ENCODE measurements around the gene NTM. TPM values are rescaled to one million over a fixed set of nuclear protein-coding genes. Genes with fewer than 3 reads are reported as not detected.

NTM gene
- total and polyA plus RNA-seq, 2 experiments from 2014 or later, result 2.2 to 4.9 TPM

- H4K20me1 ChIP-seq (ENCODE audit: insufficient read depth, poor library complexity, severe bottlenecking), result no peaks in the 10 kb centered on the region
- no peaks in the 10 kb centered on the region for H3K9me2 ChIP-seq (replicated peaks; ENCODE audit: insufficient read depth)
- H3K27ac ChIP-seq, result no peak overlapping the region
- TF ChIP-seq EZH2 (IDR thresholded peaks at IDR 0.05; ENCODE audit: borderline replicate concordance) (no peak), CTCF (IDR thresholded peaks at IDR 0.05; ENCODE audit: poor library complexity) (no peak)
- no peak overlapping the region for H2AFZ ChIP-seq
- H3K4me1 ChIP-seq (ENCODE audit: insufficient read depth), result no peaks in the 10 kb centered on the region
- H3K36me3 ChIP-seq (replicated peaks; ENCODE audit: insufficient read depth, low read depth), result no peaks in the 10 kb centered on the region
- WGBS (ENCODE audit: low lambda C conversion rate, missing lambda C conversion rate), result 76% methylated on average over 8 of the region's 8 CpGs
- DNase-seq (ENCODE audit: low spot score), result no peak
- H3K79me2 ChIP-seq, result no peaks in the 10 kb centered on the region
- H3K27me3 ChIP-seq, result peaks cover 6% of the 10 kb centered on the region
- H3K4me3 ChIP-seq, result no peak overlapping the region
- H3K4me2 ChIP-seq, result no peak overlapping the region
- no peaks in the 10 kb centered on the region for H3K9me3 ChIP-seq (ENCODE audit: low read depth)
Observed at GRCh38 chr11:131665344-131665968, 295.0 kb downstream of the NTM start.

- TF ChIP-seq EZH2phosphoT487 (IDR thresholded peaks at IDR 0.05; ENCODE audit: low read depth, severe bottlenecking, unreplicated experiment) (no peak), CTCF (IDR thresholded peaks at IDR 0.05; ENCODE audit: poor library complexity) (no peak), EZH2 (IDR thresholded peaks at IDR 0.05; ENCODE audit: borderline replicate concordance) (no peak)
- DNase-seq (ENCODE audit: low spot score), result no peak
- no peak overlapping the region for H2AFZ ChIP-seq
- H3K4me3 ChIP-seq, result no peak overlapping the region
- H4K20me1 ChIP-seq (ENCODE audit: insufficient read depth, poor library complexity, severe bottlenecking), result no peaks in the 10 kb centered on the region
- no peak overlapping the region for H3K4me2 ChIP-seq
- no peaks in the 10 kb centered on the region for H3K4me1 ChIP-seq (ENCODE audit: insufficient read depth)
- H3K9me3 ChIP-seq (ENCODE audit: low read depth), result no peaks in the 10 kb centered on the region
- no peak overlapping the region for H3K27ac ChIP-seq
- H3K9me2 ChIP-seq (replicated peaks; ENCODE audit: insufficient read depth), result no peaks in the 10 kb centered on the region
- H3K79me2 ChIP-seq, result no peaks in the 10 kb centered on the region
- H3K36me3 ChIP-seq (replicated peaks; ENCODE audit: insufficient read depth, low read depth), result no peaks in the 10 kb centered on the region
- WGBS (ENCODE audit: low lambda C conversion rate, missing lambda C conversion rate), result 93% methylated on average over 1 of the region's 1 CpG
- peaks cover 6% of the 10 kb centered on the region for H3K27me3 ChIP-seq
Observed at GRCh38 chr11:131666006-131666405, 295.6 kb downstream of the NTM start.

GRCh38 chr11:131666617-131667016, 296.2 kb downstream of the NTM start:
- Histone ChIP-seq H3K27me3 (peaks cover 6% of the 10 kb centered on the region), H4K20me1 (ENCODE audit: insufficient read depth, poor library complexity, severe bottlenecking) (no peaks in the 10 kb centered on the region), H3K36me3 (replicated peaks; ENCODE audit: insufficient read depth, low read depth) (no peaks in the 10 kb centered on the region), H3K27ac (no peak overlapping the region), H3K9me2 (replicated peaks; ENCODE audit: insufficient read depth) (no peaks in the 10 kb centered on the region), H3K9me3 (ENCODE audit: low read depth) (no peaks in the 10 kb centered on the region), H3K4me1 (ENCODE audit: insufficient read depth) (no peaks in the 10 kb centered on the region), H3K79me2 (no peaks in the 10 kb centered on the region), H3K4me2 (no peak overlapping the region), H2AFZ (no peak overlapping the region), H3K4me3 (no peak overlapping the region)
- no peak for DNase-seq (ENCODE audit: low spot score)
- no peak for TF ChIP-seq EZH2 (IDR thresholded peaks at IDR 0.05; ENCODE audit: borderline replicate concordance)
- WGBS (ENCODE audit: low lambda C conversion rate, missing lambda C conversion rate), result 91% methylated on average over 5 of the region's 5 CpGs

GRCh38 chr11:131667566-131667965, 297.2 kb downstream of the NTM start:
- Histone ChIP-seq H3K9me2 (replicated peaks; ENCODE audit: insufficient read depth) (no peaks in the 10 kb centered on the region), H4K20me1 (ENCODE audit: insufficient read depth, poor library complexity, severe bottlenecking) (no peaks in the 10 kb centered on the region), H3K27ac (no peak overlapping the region), H3K4me3 (no peak overlapping the region), H3K4me2 (no peak overlapping the region), H3K4me1 (ENCODE audit: insufficient read depth) (no peaks in the 10 kb centered on the region), H3K36me3 (replicated peaks; ENCODE audit: insufficient read depth, low read depth) (no peaks in the 10 kb centered on the region), H2AFZ (no peak overlapping the region), H3K9me3 (ENCODE audit: low read depth) (no peaks in the 10 kb centered on the region), H3K79me2 (no peaks in the 10 kb centered on the region), H3K27me3 (peaks cover 6% of the 10 kb centered on the region)
- no peak for DNase-seq (ENCODE audit: low spot score)
- 97% methylated on average over 4 of the region's 4 CpGs for WGBS (ENCODE audit: low lambda C conversion rate, missing lambda C conversion rate)
- TF ChIP-seq EZH2 (IDR thresholded peaks at IDR 0.05; ENCODE audit: borderline replicate concordance) (no peak), CTCF (IDR thresholded peaks at IDR 0.05; ENCODE audit: poor library complexity) (no peak), EZH2phosphoT487 (IDR thresholded peaks at IDR 0.05; ENCODE audit: low read depth, severe bottlenecking, unreplicated experiment) (no peak)

Data from hepatocyte (in vitro differentiated cells).